HepG2 (cell line): ENCODE results near the gene F7. TPM values are rescaled to one million over a fixed set of nuclear protein-coding genes. Genes with fewer than 3 reads are reported as not detected.
"Not testable (repeated sequence)": the region's sequence is repeated elsewhere in the genome, so short reads cannot be mapped to it uniquely, and the experiment has no call there.

ENCODE experiments used
- ATAC-seq: fragments of 200-7000 bp; cut with Tn5 transposase; 3 replicates; pipeline ENCODE4 v1.9.1; 2020; ENCODE audit warnings: mild to moderate bottlenecking, moderate library complexity
- BruUV-seq: library from RNA; stranded (reverse); fragments of 400-500 nt; replicated peaks from 2 replicates; lab custom pipeline; 2021; lab: Mats Ljungman, UMichigan
- CTCF ChIA-PET: fragments of 300-600 bp; formaldehyde crosslinking; extraction: SDS; loops from one replicate; lab custom pipeline; 2021; ENCODE audit warnings: low total read pairs, inconsistent platforms, low intra/inter-chr PET ratio; lab: Yijun Ruan, JAX
- POLR2A ChIA-PET: fragments of 350-600 bp; sonication (Branson Sonifier 250); formaldehyde crosslinking; loops from one replicate; lab custom pipeline; 2020; ENCODE audit warnings: antibody characterized with exemption, inconsistent platforms; lab: Yijun Ruan, JAX
- DNase-seq: peaks from one replicate; pipeline ENCODE4 v3.0.0-alpha.2; 2015; ENCODE audit warnings: low spot score
- FAIRE-seq: peaks from 3 replicates; lab custom pipeline; 2011; peaks lifted over from hg19 to GRCh38; lab: Jason Lieb, UNC
- H2AFZ ChIP-seq: one replicate; pipeline ENCODE4 v1.6.1; 2011; ENCODE audit warnings: low read length, inconsistent platforms
- H3K27ac ChIP-seq: fragments of 300-600 bp; 3 replicates; pipeline ENCODE4 v1.8.0; 2011; ENCODE audit warnings: mixed run types, mild to moderate bottlenecking, mixed read lengths, low read length, inconsistent platforms; ENCODE audit not compliant: insufficient read depth; ENCODE audit errors: extremely low read length
- H3K27me3 ChIP-seq, 2 experiments: fragments of 200-600 bp in 1 of 2; 2 replicates in 1 of 2; 3 replicates in 1 of 2; pipeline versions ENCODE4 v1.6.0 to v1.8.0; 2011; ENCODE audit warnings: low read length in 2 of 2, mild to moderate bottlenecking in 2 of 2, moderate library complexity in 2 of 2, inconsistent platforms in 1 of 2; ENCODE audit not compliant: insufficient read depth in 2 of 2, control insufficient read depth in 1 of 2
- H3K36me3 ChIP-seq, 2 experiments: fragments of 200-600 bp in 1 of 2; replicated peaks in 1 of 2; 2 replicates in 1 of 2; 3 replicates in 1 of 2; pipeline versions ENCODE4 v1.5.1 to v1.8.0; 2011; ENCODE audit warnings: low read length in 2 of 2, inconsistent platforms in 1 of 2; ENCODE audit not compliant: insufficient read depth in 2 of 2, control insufficient read depth in 1 of 2
- H3K4me1 ChIP-seq: 2 replicates; pipeline ENCODE4 v1.5.1; 2012; ENCODE audit warnings: low read length, inconsistent platforms; ENCODE audit not compliant: insufficient read depth
- H3K4me2 ChIP-seq: 2 replicates; pipeline ENCODE4 v1.6.0; 2011; ENCODE audit warnings: low read depth, low read length, inconsistent platforms
- H3K4me3 ChIP-seq, 3 experiments: fragments of 200-600 bp in 1 of 3; sonication (generic), shearing (Covaris generic) in 1 of 3; replicated peaks in 1 of 3; 2 replicates each; pipeline ENCODE4 v1.5.1; 2011 to 2016; ENCODE audit warnings: low read length in 3 of 3, inconsistent platforms in 2 of 3, low read depth in 2 of 3, mild to moderate bottlenecking in 2 of 3, control low read depth in 1 of 3, mixed read lengths in 1 of 3; ENCODE audit not compliant: insufficient read depth in 1 of 3
- H3K79me2 ChIP-seq: one replicate; pipeline ENCODE4 v1.6.1; 2011; ENCODE audit warnings: low read length, inconsistent platforms; ENCODE audit not compliant: insufficient read depth
- H3K9ac ChIP-seq: 2 replicates; pipeline ENCODE4 v1.6.0; 2011; ENCODE audit warnings: mild to moderate bottlenecking, low read depth, low read length, inconsistent platforms; ENCODE audit not compliant: insufficient read depth
- H3K9me3 ChIP-seq: 2 replicates; pipeline ENCODE4 v1.5.1; 2012; ENCODE audit warnings: mild to moderate bottlenecking, low read length
- H4K20me1 ChIP-seq: 2 replicates; pipeline ENCODE4 v1.6.0; 2011; ENCODE audit warnings: inconsistent platforms, mild to moderate bottlenecking, low read length, moderate library complexity; ENCODE audit not compliant: insufficient read depth
- RBFOX2 ChIP-seq: fragments of 200-400 bp; formaldehyde crosslinking; IDR thresholded peaks from 2 replicates; pipeline ENCODE4 v1.6.1; 2017; ENCODE audit warnings: low read depth, mild to moderate bottlenecking, low read length
- ZNF784 ChIP-seq: sonication (generic); formaldehyde crosslinking; IDR thresholded peaks from 2 replicates; pipeline ENCODE4 v1.5.1; 2020; ENCODE audit warnings: missing genetic modification reagents, mild to moderate bottlenecking, borderline replicate concordance
- WGBS: methylation state at CpG from one replicate; pipeline ENCODE4 v1.1.6; 2017; ENCODE audit warnings: low lambda C conversion rate; 5-methylcytosine and 5-hydroxymethylcytosine counted together
- in situ Hi-C: cut with HindIII; loops from 2 replicates; pipeline ENCODE4 v1.10.0; 2017; ENCODE audit warnings: low pct_unique_long_range_greater_than_20kb; ENCODE audit not compliant: extremely low pct_ligation_motif_present
- intact Hi-C: fragments of 100-400 bp; cut with micrococcal nuclease; formaldehyde crosslinking; loops from one replicate; pipeline ENCODE4 v1.10.0; 2022; ENCODE audit not compliant: unreplicated experiment
- polyA plus RNA-seq, 8 experiments: library from polyadenylated mRNA; depleted of rRNA in 3 of 8; stranded (reverse) in 7 of 8; unstranded in 1 of 8; fragments of >200 nt; fragmentation: Illumina TruSeq in 4 of 8; extraction: Trizol in 4 of 8; gene quantifications; 2 replicates each; pipeline versions ENCODE4 v1.2.1 to v1.2.3, GENCODE V29; 2011 to 2016; ENCODE audit warnings: low read depth in 4 of 8, missing spikeins in 1 of 8, mixed read lengths in 1 of 8; ENCODE audit not compliant: insufficient read depth in 1 of 8
- total RNA-seq, 5 experiments: library from RNA; depleted of rRNA; stranded (reverse); fragments of >200 nt; fragmentation: Illumina TruSeq; extraction: Trizol; gene quantifications; 2 replicates each; pipeline ENCODE4 v1.2.3, GENCODE V29; 2016; ENCODE audit warnings: low read depth in 1 of 5
- TF ChIP-seq, protein P1 (sequence below): sonication (generic); formaldehyde crosslinking; IDR thresholded peaks from 2 replicates; pipeline ENCODE4 v1.8.0; 2022; ENCODE audit warnings: mild to moderate bottlenecking, missing genetic modification reagents; ENCODE audit not compliant: insufficient replicate concordance

The F7 gene
- total and polyA plus RNA-seq, 2 of the 13 experiments (the other 11 are each of a cell fraction or from before 2014, with no cell fraction given), result 12.6 to 26.5 TPM

DNA sequence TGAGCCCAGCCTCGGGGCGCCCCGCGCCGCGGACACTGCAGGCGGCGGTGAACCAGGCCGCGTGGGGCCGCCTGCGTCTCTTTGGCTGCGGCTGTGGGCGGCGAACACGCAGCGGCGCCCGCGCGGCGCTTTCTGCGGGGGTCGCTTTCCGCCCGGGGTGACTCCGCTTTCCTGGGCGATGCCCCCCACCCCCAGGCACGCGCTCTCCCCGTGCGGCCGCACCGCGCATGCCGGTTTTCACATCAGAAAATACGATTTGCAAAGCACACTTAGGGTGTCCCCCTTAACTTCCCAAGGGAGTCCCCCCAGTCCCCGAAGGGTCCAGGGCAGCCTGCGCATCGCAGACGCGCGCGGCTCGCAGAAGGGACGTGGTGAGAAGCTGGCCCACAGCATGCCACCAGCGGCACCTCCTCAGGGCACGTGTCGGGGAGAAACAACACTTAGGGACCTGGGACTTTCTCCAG, 5.3 kb downstream of the F7 start:
- BruUV-seq, result no TSS peak
- H3K9ac ChIP-seq, result no peak overlapping the region
- no peak overlapping the region for H3K4me3 ChIP-seq
- ChIA-PET POLR2A (no interaction called here), CTCF (no interaction called here)
- no peak for FAIRE-seq
- no peaks in the 10 kb centered on the region for H3K27me3 ChIP-seq
- H4K20me1 ChIP-seq, result no peaks in the 10 kb centered on the region
- WGBS, result over 99% methylated on average over 21 of the region's 49 CpGs
- H3K9me3 ChIP-seq, result no peaks in the 10 kb centered on the region
- peaks cover 5% of the 10 kb centered on the region for H3K79me2 ChIP-seq
- H2AFZ ChIP-seq, result no peak overlapping the region
- TF ChIP-seq RBFOX2 (peak; percentile 14; the same call in 1 of the 2 replicates), ZNF784 (CRISPR knock-in tag) (no peak)
- DNase-seq, result no peak
- no peak overlapping the region for H3K4me2 ChIP-seq
- intact Hi-C loops, result no loop called here
- H3K4me1 ChIP-seq, result peaks cover 22% of the 10 kb centered on the region
- in situ Hi-C loops, result no loop called here
- H3K27ac ChIP-seq, result no peak overlapping the region
- peaks cover 0 to 1% of the 10 kb centered on the region in 2 experiments; a peak in 1 of 5 replicates for H3K36me3 ChIP-seq
- ATAC-seq, result no peak

DNA sequence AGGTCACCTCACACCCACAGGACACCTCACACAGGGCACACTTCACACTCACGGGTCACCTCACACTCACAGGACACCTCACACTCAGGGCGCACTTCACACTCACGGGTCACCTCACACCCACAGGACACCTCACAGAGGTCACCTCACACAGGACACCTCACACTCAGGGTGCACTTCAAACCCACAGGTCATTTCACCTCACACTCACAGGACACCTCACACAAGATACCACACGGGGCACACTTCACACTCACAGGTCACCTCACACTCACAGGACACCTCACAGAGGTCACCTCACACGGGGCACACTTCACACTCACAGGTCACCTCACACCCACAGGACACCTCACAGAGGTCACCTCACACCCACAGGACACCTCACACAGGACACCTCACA, 6.2 kb downstream of the F7 start:
- in situ Hi-C loops, H2AFZ ChIP-seq, H3K27me3 ChIP-seq, H4K20me1 ChIP-seq, H3K9me3 ChIP-seq, CTCF ChIA-PET, FAIRE-seq, H3K27ac ChIP-seq, H3K4me2 ChIP-seq, H3K79me2 ChIP-seq, H3K9ac ChIP-seq, H3K36me3 ChIP-seq, ATAC-seq, POLR2A ChIA-PET, H3K4me3 ChIP-seq, BruUV-seq, intact Hi-C loops, DNase-seq: not testable (repeated sequence)
- TF ChIP-seq, protein P1, sequence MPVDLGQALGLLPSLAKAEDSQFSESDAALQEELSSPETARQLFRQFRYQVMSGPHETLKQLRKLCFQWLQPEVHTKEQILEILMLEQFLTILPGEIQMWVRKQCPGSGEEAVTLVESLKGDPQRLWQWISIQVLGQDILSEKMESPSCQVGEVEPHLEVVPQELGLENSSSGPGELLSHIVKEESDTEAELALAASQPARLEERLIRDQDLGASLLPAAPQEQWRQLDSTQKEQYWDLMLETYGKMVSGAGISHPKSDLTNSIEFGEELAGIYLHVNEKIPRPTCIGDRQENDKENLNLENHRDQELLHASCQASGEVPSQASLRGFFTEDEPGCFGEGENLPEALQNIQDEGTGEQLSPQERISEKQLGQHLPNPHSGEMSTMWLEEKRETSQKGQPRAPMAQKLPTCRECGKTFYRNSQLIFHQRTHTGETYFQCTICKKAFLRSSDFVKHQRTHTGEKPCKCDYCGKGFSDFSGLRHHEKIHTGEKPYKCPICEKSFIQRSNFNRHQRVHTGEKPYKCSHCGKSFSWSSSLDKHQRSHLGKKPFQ (CRISPR knock-in tag), result peak; percentile 74
- peaks cover 18% of the 10 kb centered on the region for H3K4me1 ChIP-seq
- WGBS, result 95% methylated on average over 5 of the region's 5 CpGs
